BJ (cell line): ENCODE results near the gene SREK1IP1. TPM values are rescaled to one million over a fixed set of nuclear protein-coding genes. Genes with fewer than 3 reads are reported as not detected.

Experiments
- CTCF ChIA-PET: fragments of 350-600 bp; formaldehyde crosslinking; extraction: SDS; loops from one replicate; lab custom pipeline; 2021; ENCODE audit warnings: antibody characterized with exemption, inconsistent platforms; lab: Yijun Ruan, JAX
- POLR2A ChIA-PET: fragments of 300-600 bp; sonication (Branson Sonifier 250); formaldehyde crosslinking; extraction: SDS; loops from one replicate; lab custom pipeline; 2021; ENCODE audit warnings: antibody characterized with exemption; lab: Charles Lee
- DNase-seq: peaks from one replicate; pipeline ENCODE4 v3.0.0-alpha.2; 2011; ENCODE audit warnings: low read depth
- H3K27me3 ChIP-seq: 2 replicates; pipeline ENCODE4 v1.6.0; 2011; ENCODE audit warnings: low read length; ENCODE audit not compliant: control insufficient read depth, insufficient read depth
- H3K36me3 ChIP-seq: 2 replicates; pipeline ENCODE4 v1.5.1; 2011; ENCODE audit warnings: low read length; ENCODE audit not compliant: control insufficient read depth, insufficient read depth
- H3K4me3 ChIP-seq: 2 replicates; pipeline ENCODE4 v1.5.1; 2011; ENCODE audit warnings: low read depth, mild to moderate bottlenecking, control low read depth, low read length
- polyA plus RNA-seq: library from polyadenylated mRNA; depleted of rRNA; stranded (reverse); fragments of >200 nt; gene quantifications from 2 replicates; pipeline ENCODE4 v1.2.3, GENCODE V29; 2011
- TF ChIP-seq, protein P1 (sequence below): IDR thresholded peaks from 2 replicates; pipeline ENCODE4 v1.5.1; 2011; ENCODE audit warnings: low read depth, mild to moderate bottlenecking, control low read depth, inconsistent platforms, low read length, moderate library complexity; ENCODE audit not compliant: insufficient read depth

Gene SREK1IP1
- polyA plus RNA-seq, 1 experiment: 2.8 TPM

GRCh38 chr5:64790210-64790609, 21.7 kb upstream of the SREK1IP1 start:
- H3K4me3 ChIP-seq: no peak overlapping the region
- H3K27me3 ChIP-seq: no peaks in the 10 kb centered on the region
- no peak for DNase-seq
- ChIA-PET CTCF (no interaction called here), POLR2A (no interaction called here)
- no peaks in the 10 kb centered on the region for H3K36me3 ChIP-seq
- TF ChIP-seq, protein P1, sequence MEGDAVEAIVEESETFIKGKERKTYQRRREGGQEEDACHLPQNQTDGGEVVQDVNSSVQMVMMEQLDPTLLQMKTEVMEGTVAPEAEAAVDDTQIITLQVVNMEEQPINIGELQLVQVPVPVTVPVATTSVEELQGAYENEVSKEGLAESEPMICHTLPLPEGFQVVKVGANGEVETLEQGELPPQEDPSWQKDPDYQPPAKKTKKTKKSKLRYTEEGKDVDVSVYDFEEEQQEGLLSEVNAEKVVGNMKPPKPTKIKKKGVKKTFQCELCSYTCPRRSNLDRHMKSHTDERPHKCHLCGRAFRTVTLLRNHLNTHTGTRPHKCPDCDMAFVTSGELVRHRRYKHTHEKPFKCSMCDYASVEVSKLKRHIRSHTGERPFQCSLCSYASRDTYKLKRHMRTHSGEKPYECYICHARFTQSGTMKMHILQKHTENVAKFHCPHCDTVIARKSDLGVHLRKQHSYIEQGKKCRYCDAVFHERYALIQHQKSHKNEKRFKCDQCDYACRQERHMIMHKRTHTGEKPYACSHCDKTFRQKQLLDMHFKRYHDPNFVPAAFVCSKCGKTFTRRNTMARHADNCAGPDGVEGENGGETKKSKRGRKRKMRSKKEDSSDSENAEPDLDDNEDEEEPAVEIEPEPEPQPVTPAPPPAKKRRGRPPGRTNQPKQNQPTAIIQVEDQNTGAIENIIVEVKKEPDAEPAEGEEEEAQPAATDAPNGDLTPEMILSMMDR: no peak

- TF ChIP-seq, protein P1: no peak
- no peaks in the 10 kb centered on the region for H3K36me3 ChIP-seq
- no peak for DNase-seq
- H3K27me3 ChIP-seq: no peaks in the 10 kb centered on the region
- CTCF ChIA-PET: interaction anchor here (2.4 kb wide), 1 partner anchor 560 kb away, joined by 8 read pairs; no protein-coding TSS in a partner anchor
- no peak overlapping the region for H3K4me3 ChIP-seq
- POLR2A ChIA-PET: no interaction called here
Observed at GRCh38 chr5:64789457-64789856, 21.0 kb upstream of the SREK1IP1 start.

DNA sequence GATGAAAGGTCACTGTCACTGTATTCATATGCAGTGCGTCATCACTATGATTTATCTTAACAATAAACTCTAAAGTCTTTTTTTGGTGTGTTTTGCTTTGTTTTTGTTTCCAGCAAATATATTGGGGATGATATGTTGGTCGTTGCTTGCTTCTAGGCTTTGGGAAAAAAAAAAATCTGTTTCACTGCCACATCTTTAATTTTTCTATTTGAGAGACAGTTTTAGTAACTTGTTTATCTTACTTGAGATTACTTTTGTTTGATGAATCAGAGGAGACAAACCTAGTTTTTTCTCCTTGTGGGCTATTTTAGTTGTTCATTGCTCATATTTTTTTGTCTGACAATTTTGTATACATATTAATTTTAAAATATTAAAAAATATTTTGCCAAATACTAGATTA, 19.7 kb upstream of the SREK1IP1 start:
- Histone ChIP-seq H3K4me3 (no peak overlapping the region), H3K36me3 (no peaks in the 10 kb centered on the region), H3K27me3 (no peaks in the 10 kb centered on the region)
- TF ChIP-seq, protein P1: no peak
- ChIA-PET POLR2A (no interaction called here), CTCF (interaction anchor here (0.7 to 2.4 kb wide), 5 partner anchors 117 to 559 kb away, joined by 3 to 8 read pairs (median 3); no protein-coding TSS in a partner anchor)
- no peak for DNase-seq

DNA sequence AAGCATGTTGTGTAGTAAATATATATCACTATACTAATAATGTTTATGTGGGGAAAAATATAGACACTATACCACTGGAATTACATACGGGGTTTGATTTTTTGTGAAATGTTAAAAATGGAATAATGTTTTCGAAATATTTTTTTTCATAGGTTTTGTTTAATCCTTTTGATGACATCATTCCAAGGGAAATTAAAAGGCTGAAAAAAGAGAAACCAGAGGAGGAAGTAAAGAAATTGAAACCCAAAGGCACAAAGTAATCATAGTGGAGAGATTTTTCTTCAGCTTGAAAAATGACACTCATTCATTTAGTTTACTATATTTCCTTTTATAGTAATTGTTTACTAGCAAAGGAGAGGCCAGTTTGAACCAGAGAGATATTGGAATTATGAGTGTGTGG, 17.9 kb upstream of the SREK1IP1 start:
- ChIA-PET CTCF (interaction anchor here (1.1 to 1.5 kb wide), 2 partner anchors 12 to 28 kb away, joined by 3 read pairs; no protein-coding TSS in a partner anchor), POLR2A (no interaction called here)
- no peaks in the 10 kb centered on the region for H3K27me3 ChIP-seq
- TF ChIP-seq, protein P1: no peak
- no peak overlapping the region for H3K4me3 ChIP-seq
- H3K36me3 ChIP-seq: no peaks in the 10 kb centered on the region
- DNase-seq: no peak

GRCh38 chr5:64784451-64785025, 16.0 kb upstream of the SREK1IP1 start:
- TF ChIP-seq, protein P1: peak; percentile 76
- no peaks in the 10 kb centered on the region for H3K36me3 ChIP-seq
- CTCF ChIA-PET: interaction anchor here (0.6 to 2.3 kb wide), 14 partner anchors 12 to 565 kb away, joined by 3 to 16 read pairs (median 4); partner anchors contain the start of genes CWC27 and SREK1IP1
- H3K27me3 ChIP-seq: no peaks in the 10 kb centered on the region
- DNase-seq: no peak
- POLR2A ChIA-PET: no interaction called here
- no peak overlapping the region for H3K4me3 ChIP-seq
